GM18907 (cell line): ENCODE data around the gene SLC49A3.
"Not testable (repeated sequence)": the region's sequence is repeated elsewhere in the genome, so short reads cannot be mapped to it uniquely, and the experiment has no call there.

Experiments
- ATAC-seq: cut with Tn5 transposase; IDR thresholded peaks from one replicate; pipeline ENCODE4 v1.9.1; 2021; ENCODE audit warnings: mild to moderate bottlenecking, moderate library complexity; ENCODE audit not compliant: unreplicated experiment

SLC49A3 gene

DNA sequence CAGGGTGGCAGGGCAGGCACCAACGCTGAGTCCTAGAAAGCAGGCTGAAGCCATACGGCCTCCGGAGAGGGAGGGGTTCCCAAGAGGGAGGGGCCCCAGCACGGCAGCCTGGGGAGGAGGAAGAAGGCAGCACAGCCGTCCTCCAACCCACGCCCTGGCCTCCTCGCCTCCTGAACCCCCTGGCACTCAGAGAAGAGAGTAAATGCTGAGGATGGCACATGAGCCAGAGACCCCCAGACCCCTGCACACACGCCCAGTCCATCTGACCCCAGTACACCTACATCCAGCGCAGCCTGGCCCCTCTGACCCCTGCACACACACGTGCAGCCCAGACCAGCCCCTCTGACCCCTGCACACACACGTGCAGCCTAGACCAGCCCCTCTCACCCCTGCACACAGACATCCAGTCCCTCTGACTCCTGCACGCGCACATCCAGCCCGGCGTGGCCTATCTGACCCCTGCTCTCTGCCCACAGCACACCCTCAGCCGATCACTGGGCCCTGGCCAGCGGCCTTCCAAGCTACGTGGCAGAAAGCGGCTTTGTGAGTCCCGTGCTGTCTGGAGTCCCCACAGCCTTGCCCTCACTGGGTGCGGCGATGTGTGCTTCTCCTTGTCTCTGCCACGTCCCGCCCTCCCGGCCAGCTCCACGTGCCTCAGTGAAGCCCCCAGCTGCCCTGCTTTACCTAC is 33.3 kb downstream of the SLC49A3 start:
- no peak for ATAC-seq

- no peak for ATAC-seq
Observed at GRCh38 chr4:654871-655463, 34.0 kb downstream of the SLC49A3 start.

- no peak for ATAC-seq
Observed at GRCh38 chr4:654503-654845, 34.5 kb downstream of the SLC49A3 start.

- no peak for ATAC-seq
Observed at GRCh38 chr4:653831-654502, 35.0 kb downstream of the SLC49A3 start.

GRCh38 chr4:653080-653821 is 35.7 kb downstream of the SLC49A3 start:
- no peak for ATAC-seq

- no peak for ATAC-seq
Observed at GRCh38 chr4:651884-652642, 36.9 kb downstream of the SLC49A3 start.

- ATAC-seq: no peak
Observed at GRCh38 chr4:650951-651883, 37.7 kb downstream of the SLC49A3 start.

- no peak for ATAC-seq
Observed at GRCh38 chr4:650461-650860, 38.5 kb downstream of the SLC49A3 start.

DNA sequence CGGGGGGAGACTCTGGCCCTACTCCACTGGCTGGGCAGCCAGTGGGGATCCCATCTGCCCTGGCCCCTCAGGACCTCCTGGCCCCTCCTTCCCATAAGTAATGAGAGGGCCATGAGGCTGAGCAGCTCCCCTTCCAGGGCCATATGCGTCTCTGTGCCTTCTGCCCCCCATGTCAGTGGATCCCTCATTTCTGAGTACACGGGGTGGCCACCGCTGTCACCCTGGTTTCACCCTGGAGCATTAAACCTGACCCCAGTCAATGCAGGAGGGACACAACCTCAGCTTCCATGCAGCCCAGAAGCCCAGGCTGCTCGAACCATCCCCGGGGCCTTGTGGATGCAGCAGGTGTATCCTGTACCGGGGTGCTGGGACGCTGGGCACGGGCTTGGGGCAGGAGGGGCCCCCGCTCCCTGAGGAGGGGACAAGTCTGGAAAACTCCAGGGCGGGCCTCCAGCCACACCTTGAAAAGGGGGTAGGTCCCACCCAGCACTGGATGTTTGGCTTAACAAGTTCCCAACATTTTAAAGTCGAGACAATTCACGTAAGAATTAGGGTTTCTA is 39.1 kb downstream of the SLC49A3 start:
- ATAC-seq: no peak

DNA sequence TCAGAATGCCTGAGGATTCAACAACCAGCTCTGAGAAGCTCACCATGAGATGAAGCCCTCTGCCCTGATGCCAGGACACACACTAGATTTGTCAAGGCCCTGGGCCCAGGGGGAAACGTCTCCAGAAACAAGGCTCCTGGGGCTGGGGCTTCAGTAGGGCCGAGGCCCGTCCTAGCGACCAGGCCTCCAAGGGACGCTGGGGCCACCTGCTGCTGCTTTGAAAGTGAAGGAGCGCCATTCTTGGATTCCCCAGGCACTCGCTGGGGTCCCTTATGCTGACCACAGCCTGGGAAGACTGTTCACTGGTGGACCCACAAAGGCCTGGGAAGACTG is 39.7 kb downstream of the SLC49A3 start:
- ATAC-seq: no peak

GRCh38 chr4:648579-649292 is 40.2 kb downstream of the SLC49A3 start:
- ATAC-seq: no peak

- no peak for ATAC-seq
Observed at GRCh38 chr4:647481-647880, 41.5 kb downstream of the SLC49A3 start.

DNA sequence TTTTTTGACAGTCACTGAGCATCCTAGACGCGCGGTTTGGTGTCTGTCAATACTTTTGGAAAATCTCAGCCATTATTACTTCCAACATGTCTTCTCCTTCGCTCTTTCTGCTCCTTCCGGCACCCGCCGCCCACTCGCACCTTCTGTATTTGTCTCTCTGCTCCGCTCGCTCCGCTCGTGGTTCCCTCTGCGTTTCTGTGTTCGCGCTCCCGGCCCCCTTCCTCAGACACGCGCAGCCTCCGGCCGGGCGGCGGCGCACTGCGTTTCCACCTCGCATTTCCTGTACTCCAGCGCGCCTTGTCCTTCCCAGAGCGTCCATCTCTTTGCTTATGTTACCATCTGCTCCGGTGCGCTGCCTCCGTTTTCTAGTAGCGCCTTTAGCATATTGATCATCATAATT is 42.5 kb downstream of the SLC49A3 start:
- ATAC-seq: no peak

DNA sequence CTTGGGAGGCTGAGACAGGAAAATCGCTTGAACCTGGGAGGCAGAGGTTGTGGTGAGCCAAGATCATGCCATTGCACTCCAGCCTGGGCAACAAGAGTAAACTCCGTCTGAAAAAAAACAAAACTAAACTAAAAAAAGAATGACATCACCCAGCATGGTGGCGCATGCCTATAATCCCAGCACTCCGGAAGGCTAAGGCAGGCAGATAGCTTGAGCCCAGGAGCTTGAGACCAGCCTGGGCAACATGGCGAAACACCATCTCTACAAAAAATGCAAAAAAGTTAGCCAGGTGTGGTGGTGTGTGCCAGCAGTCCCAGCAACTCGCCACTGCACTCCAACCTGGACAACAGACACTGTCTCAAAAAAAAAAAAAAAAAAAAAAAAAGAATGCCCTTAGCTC is 46.6 kb downstream of the SLC49A3 start:
- ATAC-seq: not testable (repeated sequence)

DNA sequence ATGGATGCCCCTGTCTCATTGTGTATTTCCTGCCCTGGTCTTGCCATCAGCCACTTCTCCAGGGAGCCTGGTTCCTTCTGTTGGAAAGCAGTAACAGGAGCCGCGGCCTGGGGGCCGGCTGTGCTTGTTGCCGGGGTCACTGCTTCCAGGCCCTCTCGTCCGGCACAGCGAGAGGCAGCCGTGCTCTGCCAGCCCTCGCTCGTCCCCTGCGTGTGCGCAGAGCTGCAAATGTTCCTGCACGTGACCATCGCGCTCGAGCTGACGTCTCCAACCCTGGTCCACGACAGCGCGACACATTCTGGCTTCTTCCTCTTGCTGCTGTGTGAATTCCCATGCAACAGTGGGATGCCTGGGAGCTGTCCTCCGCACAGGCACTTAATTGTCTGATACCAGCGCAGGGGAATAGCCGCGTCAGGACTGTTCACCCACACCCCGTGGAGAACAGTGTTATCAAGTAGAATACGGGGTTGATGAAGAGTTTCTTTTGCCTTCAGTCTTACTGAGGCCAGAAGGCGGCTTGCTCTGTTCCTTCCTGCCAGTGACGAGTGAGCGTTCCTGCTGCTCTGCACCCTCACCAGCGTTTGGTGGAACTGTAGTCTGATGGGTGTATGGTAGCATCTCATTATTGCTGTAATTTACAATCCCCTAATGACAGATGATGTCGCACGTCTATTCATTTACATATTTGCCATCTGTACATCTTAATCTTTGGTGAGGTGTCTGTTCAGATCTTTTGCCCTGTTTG is 51.2 kb downstream of the SLC49A3 start:
- ATAC-seq: no peak

GRCh38 chr4:636628-637159 is 52.3 kb downstream of the SLC49A3 start:
- no peak for ATAC-seq

DNA sequence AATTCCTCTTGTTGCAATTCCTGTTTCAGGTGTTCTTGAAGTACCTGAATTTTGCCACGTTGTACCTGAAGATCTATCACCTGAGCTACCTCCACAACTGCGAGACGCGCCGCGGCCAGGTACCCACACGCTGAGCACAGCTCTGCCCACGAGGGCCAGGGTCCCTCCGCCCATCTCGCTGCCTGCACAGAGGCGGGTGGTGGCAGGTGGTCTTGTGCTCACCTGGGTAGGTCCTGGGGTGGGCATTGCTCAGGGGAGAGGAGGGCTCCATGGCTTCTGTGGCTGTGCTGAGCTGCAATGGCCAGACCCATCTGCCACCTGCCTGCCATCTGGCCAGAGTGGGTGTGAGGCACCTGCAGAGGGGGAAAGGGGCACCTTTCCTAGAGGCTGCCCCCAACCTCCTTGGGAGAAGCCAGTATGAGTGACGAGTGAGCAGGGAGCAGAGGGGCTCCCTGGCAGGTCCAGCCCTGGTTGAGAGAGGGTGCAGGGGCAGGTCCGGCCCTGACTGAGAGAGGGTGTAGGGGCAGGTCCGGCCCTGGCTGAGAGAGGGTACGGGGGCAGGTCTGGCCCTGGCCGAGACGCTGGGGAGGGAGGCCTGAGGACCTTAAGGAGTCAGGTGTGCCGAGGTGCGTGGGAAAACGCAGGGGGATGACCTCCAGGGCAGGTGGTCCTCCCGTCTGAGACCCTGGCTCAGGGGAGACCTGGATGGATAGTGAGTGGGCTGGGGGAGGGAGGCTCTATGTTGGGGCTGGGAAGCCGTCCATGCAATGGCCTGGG is 52.9 kb downstream of the SLC49A3 start:
- ATAC-seq: no peak
